DND-41 (cell line): ENCODE results near the gene NEU2.

Experiments used
- ATAC-seq: fragments of 200-7000 bp; cut with Tn5 transposase; 3 replicates; pipeline ENCODE4 v1.9.1; 2021; ENCODE audit warnings: low read depth; ENCODE audit not compliant: insufficient read depth
- DNase-seq: peaks from one replicate; pipeline ENCODE4 v3.0.0-alpha.2; 2020
- H2AFZ ChIP-seq: 2 replicates; pipeline ENCODE4 v1.6.0; 2012; ENCODE audit warnings: low read depth, low read length
- H3K27ac ChIP-seq: 2 replicates; pipeline ENCODE4 v1.5.1; 2012; ENCODE audit warnings: low read length, inconsistent platforms
- H3K27me3 ChIP-seq: fragments of 200-600 bp; sonication (generic); 2 replicates; pipeline ENCODE4 v1.6.0; 2012; ENCODE audit warnings: low read length, mild to moderate bottlenecking, inconsistent platforms; ENCODE audit not compliant: insufficient read depth, poor library complexity
- H3K36me3 ChIP-seq: 2 replicates; pipeline ENCODE4 v1.5.1; 2012; ENCODE audit warnings: low read length, inconsistent platforms; ENCODE audit not compliant: insufficient read depth
- H3K4me1 ChIP-seq: 2 replicates; pipeline ENCODE4 v1.5.1; 2012; ENCODE audit warnings: mild to moderate bottlenecking, low read length; ENCODE audit not compliant: insufficient read depth
- H3K4me2 ChIP-seq: 2 replicates; pipeline ENCODE4 v1.6.0; 2012; ENCODE audit warnings: mild to moderate bottlenecking, moderate library complexity, low read length, inconsistent platforms; ENCODE audit not compliant: insufficient read depth
- H3K4me3 ChIP-seq, 2 experiments: fragments of 200-600 bp in 1 of 2; shearing (Covaris generic) in 1 of 2; 2 replicates each; pipeline ENCODE4 v1.5.1; 2012 to 2016; ENCODE audit warnings: inconsistent platforms in 2 of 2, low read length in 2 of 2, mild to moderate bottlenecking in 2 of 2, low read depth in 1 of 2, moderate library complexity in 1 of 2
- H3K79me2 ChIP-seq: 2 replicates; pipeline ENCODE4 v1.6.0; 2012; ENCODE audit warnings: low read length, inconsistent platforms; ENCODE audit not compliant: insufficient read depth
- H3K9ac ChIP-seq: 2 replicates; pipeline ENCODE4 v1.6.0; 2012; ENCODE audit warnings: low read depth, mild to moderate bottlenecking, inconsistent platforms, low read length, moderate library complexity
- H3K9me3 ChIP-seq: 2 replicates; pipeline ENCODE4 v1.5.1; 2012; ENCODE audit warnings: low read length, moderate library complexity, mild to moderate bottlenecking, inconsistent platforms; ENCODE audit not compliant: insufficient read depth, severe bottlenecking
- H4K20me1 ChIP-seq: 2 replicates; pipeline ENCODE4 v1.6.0; 2012; ENCODE audit warnings: low read length; ENCODE audit not compliant: insufficient read depth
- CTCF ChIP-seq: IDR thresholded peaks from 2 replicates; pipeline ENCODE4 v1.5.1; 2012; ENCODE audit warnings: borderline replicate concordance, low read length, moderate library complexity, mild to moderate bottlenecking; ENCODE audit not compliant: poor library complexity, severe bottlenecking; ENCODE audit errors: extremely low read depth
- EZH2 ChIP-seq: IDR thresholded peaks from 3 replicates; pipeline ENCODE4 v1.6.1; 2012; ENCODE audit warnings: borderline replicate concordance, low read depth, mild to moderate bottlenecking, moderate library complexity, low read length, inconsistent platforms; ENCODE audit not compliant: severe bottlenecking

Gene NEU2

GRCh38 chr2:233029321-233029720 is 3.2 kb upstream of the NEU2 start:
- Histone ChIP-seq H3K9ac (no peak overlapping the region), H3K27ac (no peak overlapping the region), H3K36me3 (no peaks in the 10 kb centered on the region), H3K27me3 (no peaks in the 10 kb centered on the region), H3K4me1 (no peaks in the 10 kb centered on the region), H2AFZ (no peak overlapping the region), H4K20me1 (no peaks in the 10 kb centered on the region), H3K4me2 (no peak overlapping the region), H3K4me3 (no peak overlapping the region), H3K79me2 (no peaks in the 10 kb centered on the region), H3K9me3 (no peaks in the 10 kb centered on the region)
- ATAC-seq = no peak
- TF ChIP-seq EZH2 = no peak
- no peak for TF ChIP-seq CTCF
- DNase-seq = no peak

GRCh38 chr2:233031556-233032500 is 644 bp upstream of the NEU2 start:
- H3K4me2 ChIP-seq = no peak overlapping the region
- H3K79me2 ChIP-seq = no peaks in the 10 kb centered on the region
- peaks cover 4% of the 10 kb centered on the region for H3K9me3 ChIP-seq
- H3K27me3 ChIP-seq = no peaks in the 10 kb centered on the region
- H3K27ac ChIP-seq = no peak overlapping the region
- H3K9ac ChIP-seq = no peak overlapping the region
- H3K4me3 ChIP-seq = no peak overlapping the region
- no peak for DNase-seq
- no peaks in the 10 kb centered on the region for H3K4me1 ChIP-seq
- TF ChIP-seq CTCF (no peak), EZH2 (no peak)
- 0 out of 3 replicates have a peak, but pooled peaks have one; percentile 44 for ATAC-seq
- H4K20me1 ChIP-seq = no peaks in the 10 kb centered on the region
- H2AFZ ChIP-seq = no peak overlapping the region
- H3K36me3 ChIP-seq = no peaks in the 10 kb centered on the region

- ATAC-seq (no peak), DNase-seq (no peak)
- Histone ChIP-seq H3K36me3 (no peaks in the 10 kb centered on the region), H3K9ac (no peak overlapping the region), H4K20me1 (no peaks in the 10 kb centered on the region), H3K9me3 (peaks cover 4% of the 10 kb centered on the region), H3K79me2 (no peaks in the 10 kb centered on the region), H3K27me3 (no peaks in the 10 kb centered on the region), H3K27ac (no peak overlapping the region), H2AFZ (no peak overlapping the region), H3K4me1 (no peaks in the 10 kb centered on the region), H3K4me2 (no peak overlapping the region), H3K4me3 (no peak overlapping the region)
- TF ChIP-seq EZH2 (no peak), CTCF (no peak)
Observed at GRCh38 chr2:233033672-233034071, 1.2 kb downstream of the NEU2 start.
